A549 treated with AZD9567 at 1 μM for 4 hours (cell line): Measurements from ENCODE around the gene EDA2R. TPM values are rescaled to one million over a fixed set of nuclear protein-coding genes. Genes with fewer than 3 reads are reported as not detected.

Experiments used
- total RNA-seq: library from RNA; stranded (reverse); fragments of 200-300 nt; extraction: Qiagen RNA extraction; gene quantifications from 5 replicates; pipeline ENCODE4 v1.2.3, GENCODE V29; 2022; ENCODE audit not compliant: insufficient read depth

The EDA2R gene
- 10.6 to 17.7 TPM (median 11.8 TPM) in 5 replicates for total RNA-seq

GRCh38 chrX:66638591-66639500 is at the start of gene EDA2R:
EDA2R (minus strand) TSS chrX:66639078; CDS start chrX:66616020, 23,058 bp downstream.

